HL-60/S4 treated with retinoic acid at 250 ng/mL for 4 days and 3 days (cell line): Measurements from ENCODE around the gene FAM131C.

Experiments
- in situ Hi-C: fragments of 300-500 bp; cut with MboI; formaldehyde crosslinking; loops from 2 replicates; pipeline ENCODE4 v1.7.0; 2022; ENCODE audit warnings: low sequenced_read_pairs

The FAM131C gene

GRCh38 chr1:16078925-16079656, 5.6 kb upstream of the FAM131C start:
- in situ Hi-C loops, result loop anchor here (25.0 kb wide), 1 partner anchor 533 kb away; the partner anchor contains the start of gene NBPF1

DNA sequence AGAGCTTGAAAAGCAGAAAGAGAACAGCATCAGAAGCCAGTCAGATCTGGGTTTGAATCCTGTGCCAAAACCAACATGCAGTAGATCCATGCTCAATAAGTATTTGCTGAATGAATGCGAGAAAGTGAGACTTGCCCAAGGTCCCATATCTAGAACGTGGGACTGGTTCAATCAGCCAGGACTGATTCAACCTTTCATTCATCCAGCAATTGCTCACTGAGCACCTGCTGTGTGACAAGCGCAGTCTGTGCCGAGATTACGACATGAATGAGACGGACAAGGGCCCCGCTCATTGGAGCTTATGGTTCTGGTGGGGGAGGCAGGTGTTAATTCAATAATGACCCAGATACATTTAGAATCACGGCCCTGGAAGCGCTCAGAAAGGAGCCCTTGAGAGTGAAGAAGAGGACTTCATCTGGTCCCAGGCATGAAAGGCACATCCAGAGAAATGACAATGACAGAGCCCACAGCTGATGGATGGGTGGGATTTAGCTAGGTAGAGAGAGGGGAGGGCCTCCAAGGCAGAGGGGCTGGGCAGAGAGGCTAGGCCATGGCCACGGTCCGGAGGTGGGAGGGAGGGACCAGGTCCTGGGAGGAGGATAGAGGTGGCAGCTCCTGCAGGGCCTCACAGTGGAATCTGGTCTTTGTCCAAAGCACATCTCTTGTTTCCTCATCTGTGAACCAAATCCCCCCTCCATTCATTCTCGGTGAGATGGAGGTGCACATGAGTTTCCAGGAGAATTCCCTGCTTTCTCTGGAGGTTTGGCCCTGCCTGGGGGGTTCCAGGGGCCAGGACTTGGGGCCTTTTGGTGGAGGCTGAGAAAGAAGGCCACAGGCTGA, 4.2 kb upstream of the FAM131C start:
- in situ Hi-C loops, result loop anchor here (25.0 kb wide), 1 partner anchor 535 kb away; the partner anchor contains the start of gene NBPF1

GRCh38 chr1:16076865-16077238, 3.4 kb upstream of the FAM131C start:
- in situ Hi-C loops, result loop anchor here (25.0 kb wide), 1 partner anchor 535 kb away; the partner anchor contains the start of gene NBPF1

DNA sequence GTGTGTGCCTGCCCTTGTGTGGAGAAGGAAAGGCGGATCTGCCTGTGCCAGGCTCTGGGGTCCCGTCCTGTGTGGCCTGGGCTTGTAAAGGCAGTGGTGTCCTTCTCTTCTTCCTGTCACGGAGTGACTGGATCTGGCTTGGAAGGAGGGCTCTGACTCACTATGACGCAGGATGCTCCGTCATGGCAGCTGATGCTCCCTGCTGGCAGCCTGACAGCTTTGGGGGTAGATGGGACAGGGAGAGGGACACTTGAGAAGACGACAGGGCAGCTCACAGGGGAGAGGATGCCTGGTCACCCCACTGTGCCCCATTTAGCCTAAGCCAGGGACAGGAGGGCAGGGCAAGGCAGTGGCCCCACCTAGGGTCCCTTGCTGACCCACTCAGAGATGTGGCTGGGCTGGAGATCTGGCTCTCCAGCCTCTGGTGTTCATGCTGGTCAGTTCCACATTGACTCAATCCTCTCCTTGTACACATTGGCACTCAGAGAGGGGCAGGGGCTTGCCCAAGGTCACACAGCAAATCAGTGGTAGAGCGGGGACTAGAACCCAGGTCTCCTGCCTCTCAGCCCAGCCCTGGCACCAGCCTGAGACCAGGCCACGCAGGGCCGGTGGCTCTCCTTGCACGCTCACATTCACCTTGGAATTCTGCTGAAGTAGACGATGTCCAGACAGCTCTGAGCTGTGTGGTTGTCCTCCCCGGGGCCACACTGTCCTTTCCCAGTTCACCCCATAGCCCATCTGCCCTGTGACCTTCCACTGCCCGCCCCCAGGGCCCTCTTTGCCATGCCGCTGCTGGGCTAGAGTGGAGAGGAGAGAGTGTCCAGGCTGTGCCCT, 2.8 kb upstream of the FAM131C start:
- in situ Hi-C loops, result loop anchor here (25.0 kb wide), 1 partner anchor 536 kb away; the partner anchor contains the start of gene NBPF1

- in situ Hi-C loops, result loop anchor here (25.0 kb wide), 1 partner anchor 537 kb away; the partner anchor contains the start of gene NBPF1
These were observed 2.0 kb upstream of the FAM131C start for GRCh38 chr1:16075337-16076030.

DNA sequence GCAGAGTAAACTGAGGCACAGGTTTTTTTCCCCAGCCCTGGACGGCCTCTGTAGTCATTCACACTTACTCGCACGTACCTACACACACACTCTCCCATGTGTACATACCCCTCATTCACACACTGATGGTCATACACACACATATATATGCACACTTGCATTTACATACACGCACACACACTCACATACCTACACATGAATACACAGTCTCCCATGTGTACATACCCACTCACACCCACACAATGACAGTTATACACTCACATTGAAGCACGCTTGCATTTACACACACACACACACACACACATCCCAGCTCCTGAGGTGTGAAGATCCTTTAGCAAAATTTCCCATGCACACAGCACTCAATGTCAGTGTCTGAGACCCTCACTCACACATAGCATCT, 766 bp upstream of the FAM131C start:
- in situ Hi-C loops, result no loop called here

- in situ Hi-C loops, result no loop called here
These were observed 601 bp downstream of the FAM131C start for GRCh38 chr1:16072616-16073484.

DNA sequence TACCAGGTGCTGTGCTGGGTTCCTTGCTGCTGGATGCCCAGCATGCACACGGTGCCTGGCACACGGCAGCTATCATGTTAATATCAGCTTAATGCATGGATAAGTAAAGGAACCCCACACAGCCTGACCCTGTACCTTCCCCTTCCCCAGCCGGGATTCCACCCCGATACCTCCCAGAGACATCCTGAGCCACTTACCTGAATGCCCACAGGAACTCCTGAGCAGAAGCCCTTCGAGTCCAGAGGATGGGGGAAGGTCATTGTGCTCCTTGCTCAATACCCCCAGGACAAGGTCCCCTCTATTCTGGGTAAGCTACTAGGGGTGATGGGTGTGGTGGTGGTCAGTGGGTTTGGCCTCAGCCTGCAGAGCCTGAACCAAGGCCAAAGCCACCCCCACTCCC, 1.4 kb downstream of the FAM131C start:
- in situ Hi-C loops, result no loop called here

DNA sequence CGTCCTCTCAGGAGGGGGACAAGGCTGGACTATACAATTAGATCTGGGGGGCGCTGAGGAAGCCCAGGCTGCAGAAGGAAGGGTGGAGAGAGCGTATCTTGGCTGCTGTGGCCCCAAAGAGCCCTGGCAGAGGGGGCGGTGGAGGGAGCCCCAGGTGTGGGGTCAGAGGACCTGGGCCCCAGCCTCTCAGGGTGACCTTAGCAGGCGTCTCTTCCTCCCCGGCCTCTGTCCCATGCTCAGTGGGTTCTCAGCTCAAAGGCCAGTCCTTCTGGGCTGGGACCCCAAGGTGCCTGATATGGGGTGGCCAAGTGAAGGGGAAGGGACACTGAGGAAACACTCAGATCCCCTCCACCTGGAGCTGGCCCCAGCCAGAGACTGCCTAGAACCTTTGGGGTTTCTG, 1.8 kb downstream of the FAM131C start:
- in situ Hi-C loops, result no loop called here

DNA sequence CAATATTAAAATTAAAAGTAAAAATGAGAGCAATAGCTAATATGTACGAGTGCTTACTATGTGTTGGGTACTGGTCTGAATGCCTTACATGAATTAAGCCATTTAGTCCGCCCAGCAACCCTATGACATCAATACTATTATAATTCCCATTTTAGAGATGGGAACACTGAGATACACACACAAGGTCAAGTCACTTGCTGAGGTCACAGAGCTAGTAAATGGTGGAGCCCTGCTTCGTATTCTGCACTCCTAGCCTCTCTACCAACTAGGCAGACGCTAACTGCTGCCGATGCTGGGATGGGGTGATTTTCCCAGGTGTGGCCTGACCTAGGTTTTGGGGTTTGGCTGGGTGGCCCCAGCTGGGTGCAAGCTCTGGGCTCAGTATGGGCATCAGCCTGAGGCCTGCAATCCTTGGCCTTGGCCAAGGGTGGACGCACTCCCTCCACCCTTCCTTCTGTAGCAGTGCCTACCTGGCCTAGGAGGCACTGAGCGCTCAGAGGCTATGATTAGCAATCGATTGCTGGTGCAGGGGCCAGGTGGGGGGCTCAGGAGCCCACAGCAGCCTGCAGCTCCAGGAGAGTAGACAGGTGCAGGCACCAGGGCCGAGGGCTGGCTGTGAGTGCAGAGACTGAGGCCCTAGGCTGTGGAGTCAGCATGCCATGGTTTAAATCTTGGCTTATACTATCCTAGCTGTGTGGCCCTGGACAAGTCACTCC, 2.7 kb downstream of the FAM131C start:
- in situ Hi-C loops, result no loop called here

GRCh38 chr1:16068356-16069270, 4.8 kb downstream of the FAM131C start:
- in situ Hi-C loops, result no loop called here

DNA sequence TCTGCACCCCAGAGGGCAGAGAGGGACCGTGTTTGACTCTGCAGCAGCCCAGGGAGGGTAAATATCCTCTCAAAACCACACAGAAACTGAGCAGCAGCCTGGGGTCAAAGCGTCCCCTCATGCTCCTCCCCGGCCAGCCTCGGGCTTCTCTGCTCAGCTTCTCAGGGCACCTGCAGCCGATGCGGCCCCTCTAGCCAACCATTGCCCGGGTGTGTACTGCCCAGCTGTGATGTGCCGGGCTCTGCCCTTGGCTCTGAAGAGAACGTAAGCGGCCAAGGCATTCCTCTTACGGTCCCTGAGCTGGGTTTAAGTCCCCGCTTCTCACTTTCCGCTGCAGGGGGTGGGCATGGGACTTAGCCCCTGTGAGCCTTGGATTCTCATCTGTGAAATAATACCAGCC, 5.5 kb downstream of the FAM131C start:
- in situ Hi-C loops, result no loop called here

- in situ Hi-C loops, result no loop called here
These were observed 6.2 kb downstream of the FAM131C start for GRCh38 chr1:16067127-16067768.

- in situ Hi-C loops, result no loop called here
These were observed 7.2 kb downstream of the FAM131C start for GRCh38 chr1:16066245-16066644.

DNA sequence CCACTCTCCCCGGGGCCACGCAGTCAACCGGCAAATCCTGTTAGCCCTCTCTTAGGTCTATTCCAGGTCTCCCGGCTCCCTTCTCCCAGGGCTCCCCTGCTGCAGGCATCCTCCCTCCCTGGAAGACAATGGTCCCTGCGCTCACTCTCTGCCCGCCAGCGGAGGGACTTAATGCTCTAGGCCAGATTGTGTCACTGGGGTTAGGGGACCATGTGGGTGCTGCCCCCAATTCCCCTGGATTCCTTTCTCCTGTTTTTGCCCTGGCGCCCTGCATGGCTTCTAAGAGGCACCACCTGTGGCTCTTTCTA, 8.2 kb downstream of the FAM131C start:
- in situ Hi-C loops, result no loop called here

DNA sequence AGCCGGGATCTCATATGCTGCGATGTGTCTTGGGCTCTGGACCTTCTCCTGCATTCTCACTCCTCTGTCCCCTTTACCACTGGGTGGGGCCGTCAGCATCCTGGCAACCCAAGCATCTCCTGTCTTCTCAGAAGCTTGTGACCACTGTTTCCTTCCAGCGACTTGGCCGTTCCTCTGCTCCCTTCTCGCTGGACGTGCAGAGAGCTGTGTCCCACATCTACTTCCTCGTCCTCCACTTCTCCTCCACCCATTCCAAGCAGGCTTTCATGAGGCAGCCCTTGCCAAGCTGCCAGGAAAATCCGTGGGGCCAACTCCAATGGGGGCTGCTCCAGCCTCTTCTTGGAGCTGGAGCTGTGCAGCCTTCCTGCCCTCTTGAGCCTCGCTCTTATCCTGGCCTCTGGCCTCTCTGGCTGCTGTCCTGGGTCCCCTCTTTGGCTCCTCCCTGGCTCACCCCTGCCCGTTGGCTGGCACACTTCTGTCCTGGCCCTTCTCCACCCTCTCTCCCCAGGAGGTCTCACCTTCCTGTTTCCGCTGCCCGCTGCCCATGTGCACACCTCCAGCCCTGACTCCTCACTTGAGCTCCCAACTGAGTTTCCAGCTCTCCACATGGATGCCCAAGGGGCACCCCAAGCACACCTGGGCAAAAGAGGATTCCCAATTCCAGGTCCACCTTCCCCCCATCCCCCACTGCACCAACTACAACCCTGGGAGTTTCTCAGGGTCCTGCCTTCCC, 8.7 kb downstream of the FAM131C start:
- in situ Hi-C loops, result no loop called here

DNA sequence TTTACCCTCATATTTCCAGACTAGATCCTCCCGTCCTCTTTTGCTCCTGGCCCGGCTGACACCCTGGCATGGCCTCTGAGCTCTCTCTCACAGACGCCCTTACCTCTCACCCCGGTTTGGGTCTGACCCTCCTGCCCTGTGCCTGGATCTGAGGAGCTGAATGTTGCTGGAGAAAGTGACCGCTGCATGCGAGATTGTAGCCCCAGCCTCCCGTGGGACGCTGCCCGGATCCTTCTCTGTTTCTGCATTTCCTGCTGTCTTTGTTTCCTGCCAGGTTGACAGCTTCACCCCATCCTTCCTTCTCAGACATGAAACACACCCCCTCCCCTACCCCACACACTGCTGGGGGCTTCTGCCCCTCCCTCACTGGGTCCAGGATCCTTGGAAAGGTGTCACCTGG, 9.5 kb downstream of the FAM131C start:
- in situ Hi-C loops, result no loop called here
